HG03354 (cell line): Measurements from ENCODE around the gene SIPA1.

Experiments
- ATAC-seq: cut with Tn5 transposase; IDR thresholded peaks from one replicate; pipeline ENCODE4 v1.9.1; 2021; ENCODE audit warnings: mild to moderate bottlenecking; ENCODE audit not compliant: unreplicated experiment, poor library complexity, severe bottlenecking

The SIPA1 gene

DNA sequence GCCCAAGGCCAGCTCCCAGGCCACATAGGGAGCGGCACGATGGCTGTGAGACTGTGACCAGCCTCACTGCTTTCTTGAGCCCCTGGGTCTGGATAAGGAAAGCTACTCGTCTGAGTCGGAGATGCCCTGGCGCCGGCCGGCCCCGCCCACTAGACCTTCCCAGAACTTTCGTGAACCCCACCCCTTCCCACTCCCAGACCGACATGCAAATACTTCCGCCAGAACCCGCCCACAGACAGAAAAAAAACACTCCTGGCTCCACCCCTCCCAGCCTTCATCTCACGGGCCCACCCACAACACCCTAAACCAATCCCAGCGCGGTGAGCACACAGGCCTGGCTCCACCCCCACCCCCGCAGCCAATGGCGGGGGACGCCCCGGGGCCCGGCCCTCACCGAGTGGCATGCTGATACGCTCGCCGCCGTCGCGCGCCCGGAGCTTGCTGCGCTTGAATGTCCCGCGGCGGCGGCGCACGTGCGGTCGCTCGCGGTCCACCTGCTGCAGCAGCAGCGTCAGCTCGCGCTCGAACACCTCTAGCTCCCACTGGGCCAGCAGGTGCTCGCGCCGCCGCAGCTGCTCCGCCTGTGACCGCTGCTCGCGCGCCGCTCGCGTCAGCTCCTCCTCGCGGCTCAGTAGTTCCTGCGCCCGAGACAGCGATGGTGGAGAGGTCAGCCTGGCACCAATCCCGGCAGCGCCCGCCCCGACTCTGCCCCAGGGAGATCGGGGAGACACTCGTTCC, 30.9 kb upstream of the SIPA1 start:
- ATAC-seq = no peak

DNA sequence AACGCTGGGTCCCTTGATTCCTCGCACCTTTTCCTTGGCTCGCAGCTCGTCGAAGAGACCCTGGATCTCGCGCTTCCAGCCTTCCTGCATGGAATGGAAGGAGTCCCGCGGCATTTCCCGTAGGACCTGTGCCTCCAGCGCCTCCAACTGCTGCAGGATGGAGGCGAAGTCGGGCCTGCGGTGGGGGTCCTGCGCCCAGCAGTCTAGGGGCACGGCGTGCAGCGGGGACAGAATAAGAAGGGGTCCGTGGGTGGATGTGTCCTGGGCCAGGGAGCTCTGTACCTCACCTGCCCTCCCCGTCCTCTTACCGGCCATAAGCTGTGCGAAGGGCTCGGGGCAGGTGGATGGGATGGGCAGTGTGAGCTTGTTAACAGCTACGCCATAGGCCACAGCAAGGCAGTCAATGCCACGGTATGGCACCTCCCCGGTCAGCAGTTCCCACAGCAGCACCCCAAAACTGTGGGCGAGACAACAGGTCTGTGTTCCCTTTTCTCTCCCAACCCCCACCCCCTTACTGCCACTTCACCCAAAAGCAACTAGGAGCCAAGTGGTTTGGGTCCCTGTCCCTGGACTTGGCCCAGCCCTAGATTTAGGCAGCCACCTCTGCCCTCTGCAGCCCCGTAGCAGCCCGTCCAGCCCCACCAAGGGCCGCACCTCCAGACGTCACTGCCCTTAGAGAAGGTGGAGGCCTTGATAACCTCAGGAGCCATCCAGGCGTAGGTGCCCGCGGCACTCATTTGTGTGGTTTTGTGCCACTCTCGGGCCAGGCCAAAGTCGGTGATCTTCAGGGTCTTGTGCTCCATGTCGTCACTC, 30.1 kb upstream of the SIPA1 start:
- ATAC-seq = no peak

DNA sequence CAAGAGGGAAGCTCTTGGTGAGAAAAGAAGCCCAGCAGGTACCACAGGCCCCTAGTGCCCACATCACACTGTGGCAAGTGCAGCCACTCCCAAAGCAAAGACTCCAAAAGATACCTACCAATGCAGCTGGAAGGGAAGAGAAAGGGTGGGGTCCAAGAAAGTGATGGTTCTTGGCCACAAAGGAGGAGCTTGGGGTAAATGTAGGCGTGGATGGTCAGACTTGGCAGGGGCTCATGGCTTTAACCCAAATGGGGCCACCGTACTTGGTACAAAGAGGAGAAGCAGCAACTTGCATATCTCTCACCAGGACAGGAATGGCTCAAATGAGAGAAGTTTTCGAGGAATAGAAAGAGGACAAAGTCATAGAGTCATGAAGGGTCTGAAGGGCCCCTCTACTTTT, 28.7 kb upstream of the SIPA1 start:
- no peak for ATAC-seq

- no peak for ATAC-seq
Observed at GRCh38 chr11:65609665-65610064, 28.2 kb upstream of the SIPA1 start.

GRCh38 chr11:65610404-65610803, 27.5 kb upstream of the SIPA1 start:
- ATAC-seq = no peak

GRCh38 chr11:65611028-65611757, 26.7 kb upstream of the SIPA1 start:
- no peak for ATAC-seq

- ATAC-seq = no peak
Observed at GRCh38 chr11:65611758-65612603, 25.9 kb upstream of the SIPA1 start.

GRCh38 chr11:65612691-65613090, 25.2 kb upstream of the SIPA1 start:
- ATAC-seq = no peak

- no peak for ATAC-seq
Observed at GRCh38 chr11:65613091-65613928, 24.6 kb upstream of the SIPA1 start.

DNA sequence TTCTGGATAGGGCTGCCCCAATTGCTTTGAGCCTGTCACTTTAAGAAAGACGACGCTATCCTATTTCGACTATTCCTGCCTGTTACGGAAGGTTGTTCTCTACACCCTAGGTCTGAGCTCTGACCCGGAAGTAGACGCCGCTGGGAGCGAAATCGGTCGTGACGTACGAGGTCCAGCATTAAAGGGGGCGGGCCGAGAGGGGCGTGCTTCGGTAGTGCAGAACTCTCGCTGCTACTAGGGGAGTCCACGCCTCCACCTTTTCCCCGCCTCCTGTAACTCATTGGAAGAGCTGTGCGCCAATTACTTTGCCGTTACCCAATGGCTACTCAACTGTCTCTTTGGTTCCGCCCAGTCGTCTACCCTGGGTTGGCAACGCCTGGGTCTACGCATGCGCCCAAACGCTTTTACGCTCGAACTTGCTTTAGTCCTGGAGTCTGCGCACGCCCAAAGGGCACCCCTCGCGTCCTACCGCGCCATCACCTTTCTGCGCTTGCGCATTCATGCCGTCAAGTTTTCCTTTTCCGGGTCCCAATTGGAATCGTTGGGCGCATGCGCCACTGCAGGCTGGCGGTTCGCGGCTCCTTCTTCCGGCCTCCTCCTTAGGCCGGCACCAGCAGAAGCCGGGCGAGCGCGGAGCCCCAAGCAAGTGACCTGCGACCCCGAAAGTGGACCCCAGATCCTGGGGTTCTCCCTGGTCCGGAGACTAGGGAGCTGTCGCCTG, 22.5 kb upstream of the SIPA1 start, which contains the start of gene PCNX3:
Gene PCNX3, plus strand, starts transcription at position 548 of the 721 bp plus-strand sequence. CDS start 536 bp downstream, outside the sequence.
- peak; percentile 80 for ATAC-seq

GRCh38 chr11:65615950-65616574, 21.8 kb upstream of the SIPA1 start:
- ATAC-seq = peak; percentile 14

GRCh38 chr11:65616575-65617001, 21.3 kb upstream of the SIPA1 start:
- ATAC-seq = no peak

DNA sequence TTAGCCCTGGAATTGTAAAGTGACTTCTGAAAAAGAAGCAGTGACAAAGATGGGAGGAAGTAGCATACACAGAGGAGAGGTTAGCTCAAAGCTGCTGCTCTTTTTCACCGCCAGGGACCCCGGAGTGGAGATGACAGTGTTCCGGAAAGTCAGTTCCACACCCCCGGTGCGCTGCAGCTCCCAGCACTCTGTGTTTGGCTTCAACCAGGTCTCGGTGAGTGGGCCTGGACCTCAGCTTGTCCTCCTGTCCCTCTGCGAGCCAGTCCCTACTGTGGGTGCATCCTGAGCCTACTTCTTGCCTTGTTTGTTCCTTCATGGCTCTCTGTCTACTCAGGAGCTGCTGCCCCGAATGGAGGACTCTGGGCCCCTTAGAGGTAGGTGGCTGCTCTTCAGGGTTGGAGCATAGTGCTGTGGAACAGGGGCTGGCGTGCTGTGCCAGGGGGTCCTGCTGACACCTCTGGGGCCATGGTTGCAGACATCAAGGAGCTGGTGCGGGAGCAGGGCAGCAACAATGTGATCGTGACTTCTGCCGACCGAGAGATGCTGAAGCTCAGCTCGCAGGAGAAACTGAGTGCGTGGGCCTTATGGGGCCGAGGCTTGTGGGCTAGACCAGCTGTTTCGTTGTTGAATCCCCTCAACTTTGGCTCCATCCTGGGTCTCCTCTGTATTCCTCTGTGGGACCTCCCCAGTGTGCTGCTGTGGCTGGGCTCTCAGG, 20.6 kb upstream of the SIPA1 start:
- no peak for ATAC-seq

DNA sequence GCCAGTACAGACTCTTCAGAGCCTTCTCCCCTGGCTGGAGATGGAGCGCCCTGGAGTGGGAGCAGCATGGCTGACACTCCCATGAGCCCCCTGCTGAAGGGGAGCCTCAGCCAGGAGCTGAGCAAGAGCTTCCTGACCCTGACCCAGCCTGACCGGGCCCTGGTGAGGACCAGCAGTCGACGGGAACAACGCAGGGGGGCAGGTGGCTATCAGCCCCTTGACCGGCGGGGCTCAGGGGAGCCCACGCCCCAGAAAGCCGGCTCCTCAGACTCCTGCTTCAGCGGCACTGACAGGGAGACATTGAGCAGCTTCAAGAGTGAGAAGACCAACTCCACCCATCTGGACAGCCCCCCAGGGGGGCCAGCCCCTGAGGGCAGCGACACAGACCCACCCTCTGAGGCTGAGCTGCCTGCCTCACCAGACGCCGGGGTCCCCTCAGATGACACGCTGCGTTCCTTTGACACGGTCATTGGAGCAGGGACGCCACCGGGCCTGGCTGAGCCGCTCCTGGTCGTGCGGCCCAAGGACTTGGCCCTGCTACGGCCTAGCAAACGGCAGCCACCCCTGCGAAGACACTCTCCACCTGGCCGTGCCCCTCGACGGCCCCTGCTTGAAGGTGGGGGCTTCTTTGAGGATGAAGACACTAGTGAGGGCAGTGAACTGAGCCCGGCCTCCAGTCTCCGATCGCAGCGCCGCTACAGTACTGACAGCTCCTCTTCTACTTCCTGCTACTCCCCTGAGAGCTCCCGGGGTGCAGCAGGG, 19.7 kb upstream of the SIPA1 start:
- no peak for ATAC-seq

DNA sequence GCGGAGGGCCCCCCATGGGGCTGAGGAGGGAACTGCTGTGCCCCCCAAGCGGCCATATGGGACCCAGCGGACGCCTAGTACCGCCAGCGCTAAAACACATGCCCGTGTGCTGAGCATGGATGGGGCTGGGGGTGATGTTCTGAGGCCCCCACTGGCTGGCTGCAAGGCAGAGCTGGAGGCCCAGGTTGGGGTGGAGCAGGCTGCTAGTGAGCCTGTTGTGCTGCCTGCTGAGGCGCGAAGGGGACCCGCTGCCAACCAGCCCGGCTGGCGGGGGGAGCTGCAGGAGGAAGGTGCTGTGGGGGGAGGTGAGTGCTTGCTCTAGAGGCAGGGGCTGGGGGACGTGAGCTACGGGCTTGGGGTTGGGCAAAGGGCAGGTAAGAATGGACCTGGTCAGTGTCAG, 19.1 kb upstream of the SIPA1 start:
- ATAC-seq = no peak

GRCh38 chr11:65619281-65619928, 18.5 kb upstream of the SIPA1 start:
- no peak for ATAC-seq
